ENCODE measurements around the gene CDK8. TPM values are rescaled to one million over a fixed set of nuclear protein-coding genes. Genes with fewer than 3 reads are reported as not detected.
"Not testable (repeated sequence)": the region's sequence is repeated elsewhere in the genome, so short reads cannot be mapped to it uniquely, and the experiment has no call there.

CDK8 gene
- total RNA-seq, 1 donor from 2014 or later: 18.9 TPM

GRCh38 chr13:26227166-26227971, 26.6 kb upstream of the CDK8 start:
- Mint-ChIP-seq H3K9me3 (no peaks in the 10 kb centered on the region), H3K4me1 (ENCODE audit: low read depth) (peaks cover 9% of the 10 kb centered on the region), H3K27me3 (ENCODE audit: insufficient read depth) (no peaks in the 10 kb centered on the region), H3K27ac (no peak overlapping the region), H3K4me3 (no peak overlapping the region), H3K36me3 (ENCODE audit: low read depth) (no peaks in the 10 kb centered on the region)
- no peak for DNase-seq (ENCODE audit: low spot score)
- intact Hi-C loops (cut with micrococcal nuclease): loop anchor here (10.0 kb wide), 1 partner anchor 1907 kb away; the partner anchor contains the start of gene PAN3

GRCh38 chr13:26228096-26228495, 25.8 kb upstream of the CDK8 start:
- intact Hi-C loops (cut with micrococcal nuclease): loop anchor here (10.0 kb wide), 1 partner anchor 1907 kb away; the partner anchor contains the start of gene PAN3
- H3K9me3 Mint-ChIP-seq: no peaks in the 10 kb centered on the region
- DNase-seq (ENCODE audit: low spot score): no peak
- H3K36me3 Mint-ChIP-seq (ENCODE audit: low read depth): no peaks in the 10 kb centered on the region
- no peak overlapping the region for H3K4me3 Mint-ChIP-seq
- H3K4me1 Mint-ChIP-seq (ENCODE audit: low read depth): peaks cover 1% of the 10 kb centered on the region
- H3K27me3 Mint-ChIP-seq (ENCODE audit: insufficient read depth): no peaks in the 10 kb centered on the region
- H3K27ac Mint-ChIP-seq: no peak overlapping the region

GRCh38 chr13:26229080-26229615, 24.8 kb upstream of the CDK8 start:
- no peaks in the 10 kb centered on the region for H3K36me3 Mint-ChIP-seq (ENCODE audit: low read depth)
- peaks cover 2% of the 10 kb centered on the region for H3K27me3 Mint-ChIP-seq (ENCODE audit: insufficient read depth)
- H3K4me3 Mint-ChIP-seq: no peak overlapping the region
- H3K27ac Mint-ChIP-seq: no peak overlapping the region
- no peaks in the 10 kb centered on the region for H3K9me3 Mint-ChIP-seq
- H3K4me1 Mint-ChIP-seq (ENCODE audit: low read depth): no peaks in the 10 kb centered on the region
- intact Hi-C loops (cut with micrococcal nuclease): loop anchor here (10.0 kb wide), 1 partner anchor 1906 kb away; the partner anchor contains the start of gene PAN3
- no peak for DNase-seq (ENCODE audit: low spot score)

- intact Hi-C loops (cut with micrococcal nuclease): no loop called here
- Mint-ChIP-seq H3K9me3 (no peaks in the 10 kb centered on the region), H3K27ac (no peak overlapping the region), H3K4me3 (no peak overlapping the region), H3K4me1 (ENCODE audit: low read depth) (no peaks in the 10 kb centered on the region), H3K36me3 (ENCODE audit: low read depth) (no peaks in the 10 kb centered on the region), H3K27me3 (ENCODE audit: insufficient read depth) (peaks cover 2% of the 10 kb centered on the region)
- DNase-seq (ENCODE audit: low spot score): no peak
Observed at GRCh38 chr13:26230703-26231102, 23.2 kb upstream of the CDK8 start.

- intact Hi-C loops (cut with micrococcal nuclease): no loop called here
- Mint-ChIP-seq H3K4me3 (no peak overlapping the region), H3K27me3 (ENCODE audit: insufficient read depth) (peaks cover 5% of the 10 kb centered on the region), H3K27ac (no peak overlapping the region), H3K9me3 (no peaks in the 10 kb centered on the region), H3K36me3 (ENCODE audit: low read depth) (no peaks in the 10 kb centered on the region), H3K4me1 (ENCODE audit: low read depth) (no peaks in the 10 kb centered on the region)
- no peak for DNase-seq (ENCODE audit: low spot score)
Observed at GRCh38 chr13:26236296-26236695, 17.6 kb upstream of the CDK8 start.

GRCh38 chr13:26246154-26246553, 7.8 kb upstream of the CDK8 start:
- no peaks in the 10 kb centered on the region for H3K4me1 Mint-ChIP-seq (ENCODE audit: low read depth)
- peaks cover 10% of the 10 kb centered on the region for H3K27me3 Mint-ChIP-seq (ENCODE audit: insufficient read depth)
- intact Hi-C loops (cut with micrococcal nuclease): no loop called here
- peaks cover 16% of the 10 kb centered on the region for H3K9me3 Mint-ChIP-seq
- H3K27ac Mint-ChIP-seq: no peak overlapping the region
- no peaks in the 10 kb centered on the region for H3K36me3 Mint-ChIP-seq (ENCODE audit: low read depth)
- H3K4me3 Mint-ChIP-seq: no peak overlapping the region
- no peak for DNase-seq (ENCODE audit: low spot score)

- H3K9me3 Mint-ChIP-seq: peaks cover 16% of the 10 kb centered on the region
- no peak for DNase-seq (ENCODE audit: low spot score)
- H3K4me1 Mint-ChIP-seq (ENCODE audit: low read depth): no peaks in the 10 kb centered on the region
- intact Hi-C loops (cut with micrococcal nuclease): no loop called here
- H3K27ac Mint-ChIP-seq: no peak overlapping the region
- H3K27me3 Mint-ChIP-seq (ENCODE audit: insufficient read depth): peaks cover 9% of the 10 kb centered on the region
- H3K4me3 Mint-ChIP-seq: no peak overlapping the region
- H3K36me3 Mint-ChIP-seq (ENCODE audit: low read depth): no peaks in the 10 kb centered on the region
Observed at GRCh38 chr13:26247011-26247410, 6.9 kb upstream of the CDK8 start.

- Mint-ChIP-seq H3K4me1 (ENCODE audit: low read depth) (no peaks in the 10 kb centered on the region), H3K4me3 (no peak overlapping the region), H3K9me3 (peaks cover 10% of the 10 kb centered on the region), H3K36me3 (ENCODE audit: low read depth) (no peaks in the 10 kb centered on the region), H3K27ac (no peak overlapping the region), H3K27me3 (ENCODE audit: insufficient read depth) (peaks cover 4% of the 10 kb centered on the region)
- DNase-seq (ENCODE audit: low spot score): no peak
- intact Hi-C loops (cut with micrococcal nuclease): no loop called here
Observed at GRCh38 chr13:26247608-26248007, 6.3 kb upstream of the CDK8 start.

GRCh38 chr13:26249551-26249950, 4.4 kb upstream of the CDK8 start:
- peaks cover 4% of the 10 kb centered on the region for H3K27me3 Mint-ChIP-seq (ENCODE audit: insufficient read depth)
- no peak overlapping the region for H3K27ac Mint-ChIP-seq
- H3K9me3 Mint-ChIP-seq: no peaks in the 10 kb centered on the region
- no peaks in the 10 kb centered on the region for H3K36me3 Mint-ChIP-seq (ENCODE audit: low read depth)
- no peak overlapping the region for H3K4me3 Mint-ChIP-seq
- no peak for DNase-seq (ENCODE audit: low spot score)
- peaks cover 6% of the 10 kb centered on the region for H3K4me1 Mint-ChIP-seq (ENCODE audit: low read depth)
- intact Hi-C loops (cut with micrococcal nuclease): no loop called here

- H3K36me3 Mint-ChIP-seq (ENCODE audit: low read depth); H3K27me3 Mint-ChIP-seq (ENCODE audit: insufficient read depth); H3K27ac Mint-ChIP-seq; H3K9me3 Mint-ChIP-seq; DNase-seq (ENCODE audit: low spot score); H3K4me3 Mint-ChIP-seq: not testable (repeated sequence)
- peaks cover 25% of the 10 kb centered on the region for H3K4me1 Mint-ChIP-seq (ENCODE audit: low read depth)
- intact Hi-C loops (cut with micrococcal nuclease): loop anchor here (2.0 to 10.0 kb wide), 4 partner anchors 143 to 1887 kb away; partner anchors contain the start of genes LNX2, MTMR6, PAN3 and POLR1D
Observed at GRCh38 chr13:26252006-26252405, 1.9 kb upstream of the CDK8 start.

- peak overlapping the region; percentile 91 for H3K4me3 Mint-ChIP-seq
- H3K36me3 Mint-ChIP-seq (ENCODE audit: low read depth): peaks cover 3% of the 10 kb centered on the region
- H3K4me1 Mint-ChIP-seq (ENCODE audit: low read depth): peaks cover 25% of the 10 kb centered on the region
- peaks cover under 1% of the 10 kb centered on the region for H3K27me3 Mint-ChIP-seq (ENCODE audit: insufficient read depth)
- no peaks in the 10 kb centered on the region for H3K9me3 Mint-ChIP-seq
- peak overlapping the region; percentile 88 for H3K27ac Mint-ChIP-seq
- DNase-seq (ENCODE audit: low spot score): no peak
- intact Hi-C loops (cut with micrococcal nuclease): loop anchor here (1.0 to 10.0 kb wide), 5 partner anchors 32 to 1885 kb away; partner anchors contain the start of genes LNX2, MTMR6, PAN3 and POLR1D
Observed at GRCh38 chr13:26253262-26253786, 605 bp upstream of the CDK8 start.

GRCh38 chr13:26254583-26255111, 718 bp downstream of the CDK8 start:
- intact Hi-C loops (cut with micrococcal nuclease): loop anchor here (1.0 to 10.0 kb wide), 5 partner anchors 68 to 1368 kb away; partner anchors contain the start of genes LNX2, MTMR6 and POLR1D
- Mint-ChIP-seq H3K36me3 (ENCODE audit: low read depth) (peaks cover 3% of the 10 kb centered on the region), H3K4me3 (peak overlapping the region; percentile 91), H3K27ac (peak overlapping the region; percentile 79), H3K27me3 (ENCODE audit: insufficient read depth) (peaks cover 2% of the 10 kb centered on the region), H3K9me3 (no peaks in the 10 kb centered on the region), H3K4me1 (ENCODE audit: low read depth) (peaks cover 25% of the 10 kb centered on the region)
- peak; percentile 52 for DNase-seq (ENCODE audit: low spot score)

GRCh38 chr13:26255115-26255514, 1.2 kb downstream of the CDK8 start:
- H3K27me3 Mint-ChIP-seq (ENCODE audit: insufficient read depth): peaks cover 2% of the 10 kb centered on the region
- intact Hi-C loops (cut with micrococcal nuclease): loop anchor here (5.0 to 10.0 kb wide), 3 partner anchors 140 to 970 kb away; partner anchors contain the start of gene MTMR6
- H3K9me3 Mint-ChIP-seq: no peaks in the 10 kb centered on the region
- H3K4me3 Mint-ChIP-seq: peak overlapping the region; percentile 91
- H3K36me3 Mint-ChIP-seq (ENCODE audit: low read depth): peaks cover 3% of the 10 kb centered on the region
- H3K27ac Mint-ChIP-seq: peak overlapping the region; percentile 79
- DNase-seq (ENCODE audit: low spot score): no peak
- H3K4me1 Mint-ChIP-seq (ENCODE audit: low read depth): peaks cover 25% of the 10 kb centered on the region

Data from activated T-helper 1 cell treated with anti-CD3 and anti-CD28 coated beads, Interleukin-12 subunit alpha, Interleukin-12 subunit beta, Interleukin-2, Interleukin-4 antibody, amounts not matched to agents 30 ng/mL and 10 ng/mL and 1 ng/mL, durations not matched to agents 14 hours and 24 hours and 36 hours (primary cell).